HL-60 (cell line): ENCODE measurements around the gene SMIM30.

ENCODE experiments used
- GABPA ChIP-seq: IDR thresholded peaks from 2 replicates; pipeline ENCODE4 v1.6.1; 2012; ENCODE audit warnings: low read depth
- REST ChIP-seq: IDR thresholded peaks from 2 replicates; pipeline ENCODE4 v1.6.1; 2012; ENCODE audit warnings: low read depth; ENCODE audit not compliant: insufficient replicate concordance
- TF ChIP-seq, protein P1 (sequence below): IDR thresholded peaks from one replicate; pipeline ENCODE4 v1.5.1; 2011; ENCODE audit warnings: low read length, control low read depth, inconsistent platforms; ENCODE audit not compliant: insufficient read depth

DNA sequence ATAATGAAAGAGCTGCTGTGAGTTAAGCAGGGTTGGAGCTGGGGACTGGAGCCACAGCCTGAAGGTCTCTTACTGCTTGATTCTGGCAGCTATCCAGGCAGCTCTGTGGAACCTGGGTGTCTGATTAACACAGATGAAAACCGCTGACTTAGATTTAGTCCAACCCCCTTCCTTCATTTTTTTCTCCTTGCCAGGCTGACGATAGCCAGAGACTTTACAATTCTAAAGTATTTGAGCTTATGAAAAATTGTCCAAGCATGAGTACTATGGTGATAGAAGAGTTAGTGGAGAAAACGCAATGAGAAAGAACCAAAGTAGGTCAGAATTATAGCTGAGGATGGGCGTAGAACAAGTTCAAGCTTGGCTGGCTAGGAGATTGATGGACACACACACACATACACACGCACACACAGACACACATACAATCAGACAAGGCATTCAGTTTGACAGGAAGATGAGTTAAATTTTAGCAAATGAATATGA is 18.2 kb downstream of the SMIM30 start:
- TF ChIP-seq, protein P1, sequence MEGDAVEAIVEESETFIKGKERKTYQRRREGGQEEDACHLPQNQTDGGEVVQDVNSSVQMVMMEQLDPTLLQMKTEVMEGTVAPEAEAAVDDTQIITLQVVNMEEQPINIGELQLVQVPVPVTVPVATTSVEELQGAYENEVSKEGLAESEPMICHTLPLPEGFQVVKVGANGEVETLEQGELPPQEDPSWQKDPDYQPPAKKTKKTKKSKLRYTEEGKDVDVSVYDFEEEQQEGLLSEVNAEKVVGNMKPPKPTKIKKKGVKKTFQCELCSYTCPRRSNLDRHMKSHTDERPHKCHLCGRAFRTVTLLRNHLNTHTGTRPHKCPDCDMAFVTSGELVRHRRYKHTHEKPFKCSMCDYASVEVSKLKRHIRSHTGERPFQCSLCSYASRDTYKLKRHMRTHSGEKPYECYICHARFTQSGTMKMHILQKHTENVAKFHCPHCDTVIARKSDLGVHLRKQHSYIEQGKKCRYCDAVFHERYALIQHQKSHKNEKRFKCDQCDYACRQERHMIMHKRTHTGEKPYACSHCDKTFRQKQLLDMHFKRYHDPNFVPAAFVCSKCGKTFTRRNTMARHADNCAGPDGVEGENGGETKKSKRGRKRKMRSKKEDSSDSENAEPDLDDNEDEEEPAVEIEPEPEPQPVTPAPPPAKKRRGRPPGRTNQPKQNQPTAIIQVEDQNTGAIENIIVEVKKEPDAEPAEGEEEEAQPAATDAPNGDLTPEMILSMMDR, result no peak
- TF ChIP-seq REST, result no peak
- no peak for TF ChIP-seq GABPA
